IPS-20b (cell line): Measurements from ENCODE around the gene NCOR1.

Source experiments
- H3K27ac ChIP-seq: one replicate; pipeline ENCODE4 v1.5.1; 2013; ENCODE audit warnings: low read length
- H3K27me3 ChIP-seq: 2 replicates; pipeline ENCODE4 v1.6.1; 2013; ENCODE audit warnings: mild to moderate bottlenecking, low read length, inconsistent platforms; ENCODE audit not compliant: insufficient read depth
- H3K36me3 ChIP-seq: 2 replicates; pipeline ENCODE4 v1.6.1; 2013; ENCODE audit warnings: low read depth, mild to moderate bottlenecking, inconsistent platforms, low read length, moderate library complexity; ENCODE audit not compliant: insufficient read depth
- H3K4me1 ChIP-seq: 2 replicates; pipeline ENCODE4 v1.6.1; 2013; ENCODE audit warnings: mild to moderate bottlenecking, control low read depth, inconsistent platforms, low read length, moderate library complexity; ENCODE audit not compliant: insufficient read depth
- H3K4me3 ChIP-seq: 2 replicates; pipeline ENCODE4 v1.5.1; 2013; ENCODE audit warnings: mild to moderate bottlenecking, low read length, inconsistent platforms
- H3K9ac ChIP-seq: 2 replicates; pipeline ENCODE4 v1.6.1; 2013; ENCODE audit warnings: low read depth, mild to moderate bottlenecking, inconsistent platforms, low read length, moderate library complexity
- H3K9me3 ChIP-seq: 2 replicates; pipeline ENCODE4 v1.6.1; 2013; ENCODE audit warnings: mild to moderate bottlenecking, low read depth, low read length, inconsistent platforms; ENCODE audit not compliant: insufficient read depth

Gene NCOR1

DNA sequence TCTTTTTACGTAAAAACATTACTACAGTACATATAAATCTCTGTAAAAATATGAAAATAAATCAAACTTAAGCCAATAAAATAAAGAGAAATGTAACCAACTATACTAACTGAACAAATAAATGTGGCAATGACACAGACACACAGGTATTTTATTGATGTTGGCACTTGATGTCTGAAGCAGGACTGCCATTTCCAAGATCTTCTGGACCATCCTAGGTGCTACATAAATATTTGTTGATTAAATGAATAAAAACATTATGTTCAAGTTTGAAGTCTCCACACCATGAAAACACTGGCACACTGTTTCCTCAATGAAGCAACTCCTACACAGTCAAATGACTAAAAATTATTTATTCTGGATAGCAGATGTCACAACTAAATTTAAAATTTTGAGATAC, 106.9 kb downstream of the NCOR1 start:
- no peaks in the 10 kb centered on the region for H3K4me1 ChIP-seq
- peaks cover 39% of the 10 kb centered on the region for H3K36me3 ChIP-seq
- no peak overlapping the region for H3K27ac ChIP-seq
- H3K9me3 ChIP-seq, result no peaks in the 10 kb centered on the region
- H3K4me3 ChIP-seq, result no peak overlapping the region
- H3K9ac ChIP-seq, result no peak overlapping the region
- H3K27me3 ChIP-seq, result no peaks in the 10 kb centered on the region

GRCh38 chr17:16107165-16107770, 108.1 kb downstream of the NCOR1 start:
- Histone ChIP-seq H3K36me3 (peaks cover 38% of the 10 kb centered on the region), H3K4me3 (no peak overlapping the region), H3K27me3 (no peaks in the 10 kb centered on the region), H3K4me1 (no peaks in the 10 kb centered on the region), H3K9me3 (no peaks in the 10 kb centered on the region), H3K9ac (no peak overlapping the region), H3K27ac (no peak overlapping the region)

DNA sequence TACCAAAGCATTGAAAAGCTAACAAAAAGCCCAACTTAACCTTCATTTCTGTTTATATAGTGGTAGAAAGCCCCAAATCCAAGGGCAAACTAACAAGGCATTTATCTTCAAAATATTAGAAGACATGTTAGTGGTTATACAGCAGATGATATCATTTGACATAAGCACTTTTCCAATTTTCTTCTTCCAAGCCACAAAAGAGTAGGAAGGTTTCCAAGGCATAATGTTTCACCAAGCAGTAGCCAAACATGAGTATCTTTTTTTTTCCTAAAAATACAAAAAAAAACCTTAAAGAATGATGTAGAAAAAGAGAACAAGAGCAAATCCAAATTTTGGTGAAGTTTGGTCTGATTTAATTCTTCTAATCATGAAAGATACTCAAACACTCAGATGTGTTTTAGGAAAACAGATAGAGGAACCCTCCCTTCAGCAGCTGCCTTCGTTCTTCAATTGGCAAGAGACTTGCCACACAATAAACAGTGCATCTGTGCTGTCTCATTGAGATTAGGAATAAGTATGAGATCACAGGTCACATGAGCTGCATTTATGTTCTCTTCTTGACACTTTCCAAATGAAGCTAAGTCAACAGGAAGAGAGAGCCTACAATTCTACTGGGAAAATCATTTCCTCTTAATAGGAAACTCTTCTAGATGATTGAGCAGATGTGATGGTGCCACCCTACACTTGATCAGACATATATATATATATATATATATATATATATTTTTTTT, 109.0 kb downstream of the NCOR1 start:
- H3K4me3 ChIP-seq, result no peak overlapping the region
- H3K27ac ChIP-seq, result no peak overlapping the region
- no peak overlapping the region for H3K9ac ChIP-seq
- H3K36me3 ChIP-seq, result peaks cover 45% of the 10 kb centered on the region
- no peaks in the 10 kb centered on the region for H3K9me3 ChIP-seq
- no peaks in the 10 kb centered on the region for H3K27me3 ChIP-seq
- H3K4me1 ChIP-seq, result no peaks in the 10 kb centered on the region

DNA sequence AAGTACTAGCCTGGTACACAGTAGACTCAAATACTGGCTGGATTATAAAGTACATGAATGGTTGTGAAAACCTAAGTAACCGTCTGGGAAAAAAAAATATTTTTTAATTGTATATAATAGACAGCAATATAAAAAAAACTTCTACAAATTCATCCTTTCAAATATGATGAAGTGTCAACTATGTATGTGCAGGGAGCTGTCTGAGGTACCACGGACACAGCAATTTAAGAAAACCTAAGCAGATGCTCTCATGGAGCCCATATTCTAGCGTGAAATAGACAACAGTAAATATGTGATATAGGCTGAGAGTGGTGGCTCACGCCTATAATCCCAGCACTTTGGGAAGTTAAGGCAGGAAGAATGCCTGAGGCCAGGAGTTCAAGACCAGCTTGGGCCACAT, 111.1 kb downstream of the NCOR1 start:
- no peak overlapping the region for H3K9ac ChIP-seq
- peaks cover 66% of the 10 kb centered on the region for H3K36me3 ChIP-seq
- no peaks in the 10 kb centered on the region for H3K27me3 ChIP-seq
- no peaks in the 10 kb centered on the region for H3K9me3 ChIP-seq
- H3K4me3 ChIP-seq, result no peak overlapping the region
- H3K4me1 ChIP-seq, result no peaks in the 10 kb centered on the region
- H3K27ac ChIP-seq, result no peak overlapping the region

- no peak overlapping the region for H3K27ac ChIP-seq
- peaks cover 3% of the 10 kb centered on the region; the same call in 1 of the 2 replicates for H3K9me3 ChIP-seq
- H3K27me3 ChIP-seq, result no peaks in the 10 kb centered on the region
- no peaks in the 10 kb centered on the region for H3K4me1 ChIP-seq
- H3K4me3 ChIP-seq, result no peak overlapping the region
- peaks cover 72% of the 10 kb centered on the region for H3K36me3 ChIP-seq
- H3K9ac ChIP-seq, result no peak overlapping the region
Observed at GRCh38 chr17:16101440-16101839, 113.9 kb downstream of the NCOR1 start.

DNA sequence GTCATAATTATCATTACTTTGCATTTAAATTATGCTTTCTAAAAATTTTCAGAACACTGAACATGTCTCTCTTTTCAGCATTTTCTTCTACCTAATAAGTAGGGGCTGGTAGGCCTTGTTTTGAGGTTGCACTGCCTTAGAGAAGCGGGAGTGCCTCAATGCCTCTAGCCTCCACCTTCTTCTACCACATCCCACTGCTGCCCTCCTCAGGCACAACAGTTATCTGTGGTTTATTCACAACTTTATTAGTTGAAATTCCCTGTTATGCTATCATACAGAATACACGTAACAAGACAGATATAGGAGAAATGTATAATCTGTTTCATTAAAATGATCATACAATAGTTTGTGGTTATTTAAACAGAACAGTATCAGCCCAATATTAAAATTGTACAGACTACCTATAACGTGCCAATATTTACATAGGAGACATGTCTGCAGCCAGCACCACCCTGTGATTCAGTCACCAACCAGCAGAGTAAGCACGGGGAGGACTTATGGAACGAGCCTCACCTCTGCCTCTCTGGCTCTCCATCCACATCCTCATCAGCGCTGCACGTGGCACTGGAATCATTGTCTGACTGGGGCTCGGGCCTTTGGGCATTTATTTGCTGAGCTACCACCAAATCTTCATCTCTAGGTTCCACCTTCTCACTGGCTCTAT, 114.5 kb downstream of the NCOR1 start:
- Histone ChIP-seq H3K9me3 (peaks cover 6% of the 10 kb centered on the region; the same call in 1 of the 2 replicates), H3K4me3 (no peak overlapping the region), H3K9ac (no peak overlapping the region), H3K4me1 (no peaks in the 10 kb centered on the region), H3K27ac (no peak overlapping the region), H3K36me3 (peaks cover 69% of the 10 kb centered on the region), H3K27me3 (no peaks in the 10 kb centered on the region)

GRCh38 chr17:16091773-16092172, 123.6 kb downstream of the NCOR1 start:
- no peak overlapping the region for H3K4me3 ChIP-seq
- peaks cover 6% of the 10 kb centered on the region; the same call in 1 of the 2 replicates for H3K9me3 ChIP-seq
- H3K4me1 ChIP-seq, result no peaks in the 10 kb centered on the region; the same call in 1 of the 2 replicates
- no peak overlapping the region for H3K9ac ChIP-seq
- no peaks in the 10 kb centered on the region for H3K27me3 ChIP-seq
- no peak overlapping the region for H3K27ac ChIP-seq
- H3K36me3 ChIP-seq, result peaks cover 54% of the 10 kb centered on the region

DNA sequence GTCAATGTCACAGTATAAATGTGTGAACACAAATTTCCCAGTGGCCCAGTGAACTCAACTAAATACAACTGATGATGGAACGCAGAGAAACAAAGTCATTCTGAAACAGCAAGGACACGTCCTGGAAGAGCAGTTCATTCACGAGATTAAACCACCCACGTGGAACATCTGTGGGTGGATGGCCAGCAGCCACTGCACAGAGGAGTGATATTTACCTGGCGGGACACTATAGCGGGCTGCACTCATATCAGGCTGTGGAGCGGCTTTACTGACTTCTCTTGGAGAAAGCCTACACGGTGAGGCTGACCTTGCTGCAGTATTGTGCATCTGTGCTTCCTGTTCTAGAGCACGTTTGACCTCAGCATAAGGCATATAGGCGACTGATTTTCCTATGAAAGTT, 128.4 kb downstream of the NCOR1 start:
- H3K36me3 ChIP-seq, result peaks cover 62% of the 10 kb centered on the region
- no peak overlapping the region for H3K27ac ChIP-seq
- H3K9me3 ChIP-seq, result no peaks in the 10 kb centered on the region
- no peaks in the 10 kb centered on the region for H3K27me3 ChIP-seq
- no peak overlapping the region for H3K9ac ChIP-seq
- no peaks in the 10 kb centered on the region; the same call in 1 of the 2 replicates for H3K4me1 ChIP-seq
- H3K4me3 ChIP-seq, result no peak overlapping the region

DNA sequence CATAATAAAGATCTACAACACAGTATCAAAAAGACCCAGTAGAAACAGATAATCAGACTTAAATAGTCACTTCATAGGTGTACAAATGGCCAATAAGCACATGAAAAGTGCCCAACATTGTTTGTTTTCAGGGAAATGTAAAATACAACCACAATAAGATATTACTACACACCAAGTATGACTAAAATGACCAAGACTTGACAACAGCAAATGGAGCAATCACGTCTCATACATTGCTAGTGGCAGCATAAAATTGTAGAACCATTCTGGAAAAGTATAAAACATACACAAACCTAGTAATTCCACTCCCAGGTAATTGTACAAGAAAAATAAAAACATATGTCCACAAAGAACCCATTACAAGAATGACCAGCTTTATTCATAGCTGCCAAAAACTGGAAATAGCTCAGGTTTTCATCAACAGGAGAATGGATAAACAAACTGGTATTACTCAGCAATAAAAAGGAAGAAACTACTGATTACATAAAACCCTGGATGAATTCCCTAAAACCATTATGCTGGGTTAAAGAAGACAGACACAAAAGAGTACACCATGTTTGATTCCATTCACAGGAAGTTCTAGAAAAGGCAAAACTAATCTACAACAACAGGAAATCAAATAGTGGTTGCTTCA, 130.2 kb downstream of the NCOR1 start:
- H3K4me1 ChIP-seq, result no peaks in the 10 kb centered on the region
- H3K9ac ChIP-seq, result no peak overlapping the region
- no peaks in the 10 kb centered on the region for H3K9me3 ChIP-seq
- H3K27ac ChIP-seq, result no peak overlapping the region
- peaks cover 55% of the 10 kb centered on the region for H3K36me3 ChIP-seq
- H3K4me3 ChIP-seq, result no peak overlapping the region
- H3K27me3 ChIP-seq, result no peaks in the 10 kb centered on the region

DNA sequence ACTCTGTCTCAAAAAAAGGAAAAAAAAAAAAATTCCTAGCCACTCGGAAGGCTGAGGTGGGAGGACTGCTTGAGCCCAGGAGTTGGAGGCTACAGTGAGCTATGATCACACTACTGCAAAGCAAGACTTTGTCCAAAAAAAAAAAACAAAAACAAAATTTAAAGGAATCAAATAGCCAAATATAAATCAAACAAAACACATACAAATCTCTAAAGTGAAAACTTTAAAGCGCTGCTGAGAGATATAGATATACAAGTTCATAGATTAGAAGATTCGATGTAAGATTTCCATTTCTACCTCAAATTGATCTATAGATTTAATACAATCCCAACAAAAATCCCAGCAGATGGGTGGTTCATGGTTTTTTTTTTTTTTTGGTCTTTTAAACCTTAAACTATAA, 132.1 kb downstream of the NCOR1 start:
- Histone ChIP-seq H3K9me3 (no peaks in the 10 kb centered on the region), H3K9ac (no peak overlapping the region), H3K4me3 (no peak overlapping the region), H3K27ac (no peak overlapping the region), H3K27me3 (no peaks in the 10 kb centered on the region), H3K36me3 (peaks cover 68% of the 10 kb centered on the region), H3K4me1 (no peaks in the 10 kb centered on the region)

- no peaks in the 10 kb centered on the region for H3K9me3 ChIP-seq
- H3K4me3 ChIP-seq, result no peak overlapping the region
- H3K27me3 ChIP-seq, result no peaks in the 10 kb centered on the region
- H3K9ac ChIP-seq, result no peak overlapping the region
- no peaks in the 10 kb centered on the region for H3K4me1 ChIP-seq
- no peak overlapping the region for H3K27ac ChIP-seq
- peaks cover 69% of the 10 kb centered on the region for H3K36me3 ChIP-seq
Observed at GRCh38 chr17:16081507-16082087, 133.7 kb downstream of the NCOR1 start.
